Right ventricle myocardium superior (tissue), 1 donor: ENCODE results near the gene NOTCH3. TPM values are rescaled to one million over a fixed set of nuclear protein-coding genes. Genes with fewer than 3 reads are reported as not detected.

Source experiments
- ATAC-seq: fragments of 200-7000 bp; cut with Tn5 transposase; one replicate; pipeline ENCODE4 v1.9.1; 2020; ENCODE audit warnings: mild to moderate bottlenecking; ENCODE audit not compliant: poor library complexity
- DNase-seq: peaks from one replicate; pipeline ENCODE4 v3.0.0-alpha.2; 2020
- intact Hi-C: fragments of 100-400 bp; cut with DNase I; formaldehyde crosslinking; loops from one replicate; pipeline ENCODE4 v1.11.2; 2022
- long read RNA-seq: library from polyadenylated mRNA; unstranded; transcript quantifications from one replicate; pipeline ENCODE4 v2.0.0, GENCODE V29; 2021
- total RNA-seq: library from RNA; stranded (reverse); fragmentation: NEBNext Ultra II Directional; extraction: Animal tissue kit (Norgen Biotek cat#: 25700); gene quantifications from one replicate; pipeline ENCODE4 v1.2.1, GENCODE V29; 2021
- donor health status: DM: no; HTN: yes; CAD: no; lungs with severe emphysema.

NOTCH3 gene
- 25.0 TPM for total RNA-seq
- long read RNA-seq, partial matches to known transcripts, result 24 of 40 reads
- long read RNA-seq, other reads (novel, unspliced or antisense), result 16 of 40 reads

DNA sequence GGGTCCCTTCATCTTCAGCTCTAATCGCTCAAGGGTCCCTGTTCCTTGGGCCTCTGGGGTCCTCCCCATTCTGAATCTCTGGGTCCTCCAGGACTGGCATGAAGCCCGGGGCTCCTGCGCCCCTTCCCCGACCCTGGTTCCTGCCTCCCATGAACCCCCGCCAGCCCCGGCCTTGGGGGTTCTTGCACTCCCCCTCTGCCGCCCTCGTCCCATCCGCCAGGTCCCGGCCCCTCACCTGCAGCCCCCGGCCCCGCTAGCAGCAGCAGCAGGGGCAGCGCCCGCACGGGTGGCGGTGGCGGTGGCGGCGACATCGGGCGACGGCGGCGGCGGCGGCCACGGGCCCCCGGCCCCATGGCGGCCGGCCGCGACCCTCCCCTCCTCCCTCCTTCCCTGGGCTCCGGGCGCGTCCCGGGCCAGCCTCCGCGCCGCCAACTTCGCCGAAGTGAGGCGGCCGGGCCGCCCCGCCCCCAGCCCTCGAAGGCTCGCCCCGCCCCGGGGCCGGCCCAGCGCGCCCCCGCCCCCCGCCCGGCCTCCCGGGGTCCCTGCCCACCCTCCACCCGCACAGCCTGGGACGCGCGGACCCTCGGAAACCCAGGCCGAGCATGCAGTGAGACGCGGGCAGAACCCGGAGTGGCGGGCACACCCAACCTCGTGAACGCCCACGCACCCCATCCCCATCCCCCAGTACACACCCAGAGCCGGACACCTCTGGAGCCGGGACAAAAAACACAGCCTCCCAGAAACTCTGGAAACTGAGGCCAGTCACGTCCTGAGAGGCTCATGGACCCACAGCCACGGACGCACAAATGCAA is at the start of gene NOTCH3:
TSS of gene NOTCH3 (minus strand) at position 443 of the 812 bp plus-strand sequence. CDS start at position 353, 90 bp downstream.
- intact Hi-C loops, result no loop called here
- DNase-seq, result peak; percentile 40
- no peak for ATAC-seq

DNA sequence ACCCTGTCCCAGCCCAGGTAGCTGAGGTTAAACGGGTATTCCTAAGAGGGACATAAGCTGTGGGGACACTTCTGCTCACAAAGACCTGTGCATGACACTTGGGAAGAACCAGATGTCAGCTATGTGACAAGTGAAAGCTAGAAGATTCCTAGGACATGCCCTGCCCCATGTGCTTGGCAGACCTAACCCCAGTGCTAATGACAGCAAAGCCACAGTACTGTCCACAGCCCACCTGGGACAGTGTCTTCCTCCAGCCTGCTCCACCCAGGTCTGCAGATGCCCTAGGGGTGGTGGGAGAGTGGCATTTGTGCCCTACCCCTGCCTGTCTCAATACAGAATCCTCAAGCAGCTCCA is 49.8 kb upstream of the NOTCH3 start:
- intact Hi-C loops, result loop anchor here (5.0 to 10.0 kb wide), 3 partner anchors 73 to 136 kb away; partner anchors contain the start of gene AKAP8
- DNase-seq (no peak), ATAC-seq (no peak)

DNA sequence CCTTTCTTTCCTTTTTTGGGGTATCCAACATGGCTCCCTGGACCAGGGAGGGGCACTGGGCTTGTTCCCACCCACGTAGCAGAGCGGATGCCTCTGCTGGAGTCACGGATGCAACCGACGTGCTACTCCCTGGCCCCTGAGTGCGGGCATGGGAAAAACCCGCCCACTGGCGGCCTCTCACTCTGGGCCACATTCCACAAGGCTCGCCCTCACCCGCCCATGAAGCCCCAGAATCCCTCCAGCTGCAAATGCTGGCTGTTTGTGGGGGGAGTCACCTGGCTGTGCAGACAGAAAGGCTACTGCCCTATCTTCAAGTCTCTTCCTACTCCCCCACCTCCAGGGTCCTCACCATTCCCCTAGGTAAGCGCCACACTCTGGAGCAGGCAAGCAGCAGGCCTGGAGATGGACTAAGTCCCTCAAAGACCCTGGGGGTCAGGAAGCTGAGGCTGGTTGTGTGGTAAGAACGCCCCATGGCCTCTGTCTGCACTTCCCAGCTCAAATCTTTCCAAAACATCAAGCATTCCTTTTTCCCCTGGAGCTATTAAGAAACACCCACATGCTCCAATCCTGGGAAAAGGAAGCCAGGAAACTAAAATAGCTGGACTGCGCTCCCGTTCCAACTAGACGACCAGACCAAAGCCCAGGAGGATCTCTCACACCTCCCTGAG is 49.3 kb upstream of the NOTCH3 start:
- peak; percentile 75 for DNase-seq
- intact Hi-C loops, result loop anchor here (5.0 to 10.0 kb wide), 3 partner anchors 73 to 135 kb away; partner anchors contain the start of gene AKAP8

DNA sequence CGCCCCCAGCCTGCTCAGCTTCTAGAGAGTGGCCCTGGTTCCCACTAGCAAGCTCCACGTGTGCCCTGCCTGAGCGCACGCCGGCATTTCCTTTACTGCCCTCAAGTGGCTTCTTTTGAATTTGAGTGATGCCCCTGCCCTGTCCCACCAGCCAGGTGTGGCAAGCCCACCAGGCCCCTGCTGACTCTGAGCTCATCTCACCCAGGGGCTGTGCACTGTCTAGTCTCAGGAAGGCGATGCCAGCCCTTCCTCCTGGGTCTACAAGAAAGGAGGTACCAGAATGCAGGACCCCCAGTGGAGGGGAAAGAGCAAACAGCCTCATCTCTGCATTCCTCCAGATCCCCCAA is 48.7 kb upstream of the NOTCH3 start:
- no peak for DNase-seq
- ATAC-seq, result no peak
- intact Hi-C loops, result no loop called here

More for the DNA sequence above, 49.3 kb upstream of the NOTCH3 start:
- ATAC-seq, result peak; percentile 25

DNA sequence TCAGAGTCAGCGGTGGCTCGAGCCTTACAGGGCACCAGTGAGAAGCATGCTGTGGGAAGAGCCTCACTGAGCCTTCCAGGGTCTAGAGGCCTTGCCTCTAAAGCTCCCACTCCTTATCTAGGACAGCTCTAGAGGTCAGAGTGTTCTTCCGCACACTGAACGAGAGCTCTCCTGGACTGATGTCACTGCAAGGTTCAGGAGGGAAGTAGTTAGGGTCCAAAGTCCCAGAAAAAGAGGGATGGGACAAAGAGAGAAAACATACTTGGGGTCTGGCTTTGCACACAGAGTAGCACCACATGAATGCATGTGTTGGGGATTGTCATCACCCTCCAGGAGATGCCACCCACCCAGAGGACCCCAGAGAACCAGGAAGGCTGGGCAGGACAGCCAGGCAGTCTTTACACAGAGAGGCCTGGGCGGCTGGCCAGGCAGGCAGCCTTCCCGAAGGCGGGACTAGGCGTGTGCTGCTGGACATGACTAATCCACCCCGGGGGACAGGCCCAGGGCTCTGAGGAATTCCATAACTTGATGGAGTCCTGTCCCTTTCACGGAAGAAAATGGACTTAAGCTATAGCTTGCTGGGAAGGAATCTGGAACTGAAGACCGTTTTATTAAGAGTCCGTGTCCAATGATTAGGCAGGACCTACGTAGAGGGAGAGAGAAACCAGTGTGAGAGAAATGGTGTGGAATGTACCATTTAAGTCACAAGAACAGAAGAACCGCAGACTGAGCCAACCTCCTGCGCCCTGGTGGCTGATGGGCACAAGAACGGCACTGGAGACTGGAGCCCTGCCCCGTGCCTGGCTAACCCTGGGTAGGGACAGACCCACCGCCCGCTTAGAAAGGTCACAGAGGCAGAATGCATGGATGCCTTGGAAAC is 48.1 kb upstream of the NOTCH3 start:
- ATAC-seq, result peak; percentile 68
- intact Hi-C loops, result no loop called here
- DNase-seq, result peak; percentile 93

DNA sequence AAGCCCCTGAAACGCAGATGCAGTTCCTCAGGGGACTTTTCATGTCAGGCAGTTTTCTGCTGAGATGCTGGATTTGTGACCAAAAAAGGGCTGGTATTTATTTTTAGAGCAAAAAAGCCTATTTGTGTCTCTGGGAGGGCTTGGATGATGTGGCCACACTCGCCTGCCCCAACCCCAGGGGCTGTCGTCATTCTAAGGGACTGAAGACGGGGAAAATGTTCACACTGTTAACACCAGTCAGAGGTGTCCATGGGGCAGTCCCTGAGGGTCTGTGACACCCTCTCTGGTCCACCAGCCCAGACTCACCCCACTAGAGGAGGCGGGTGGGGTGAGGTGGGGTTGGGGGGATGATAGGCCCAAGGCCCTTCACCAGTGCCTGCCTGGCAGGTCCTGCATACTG is 47.3 kb upstream of the NOTCH3 start:
- no peak for ATAC-seq
- intact Hi-C loops, result no loop called here
- DNase-seq, result no peak

DNA sequence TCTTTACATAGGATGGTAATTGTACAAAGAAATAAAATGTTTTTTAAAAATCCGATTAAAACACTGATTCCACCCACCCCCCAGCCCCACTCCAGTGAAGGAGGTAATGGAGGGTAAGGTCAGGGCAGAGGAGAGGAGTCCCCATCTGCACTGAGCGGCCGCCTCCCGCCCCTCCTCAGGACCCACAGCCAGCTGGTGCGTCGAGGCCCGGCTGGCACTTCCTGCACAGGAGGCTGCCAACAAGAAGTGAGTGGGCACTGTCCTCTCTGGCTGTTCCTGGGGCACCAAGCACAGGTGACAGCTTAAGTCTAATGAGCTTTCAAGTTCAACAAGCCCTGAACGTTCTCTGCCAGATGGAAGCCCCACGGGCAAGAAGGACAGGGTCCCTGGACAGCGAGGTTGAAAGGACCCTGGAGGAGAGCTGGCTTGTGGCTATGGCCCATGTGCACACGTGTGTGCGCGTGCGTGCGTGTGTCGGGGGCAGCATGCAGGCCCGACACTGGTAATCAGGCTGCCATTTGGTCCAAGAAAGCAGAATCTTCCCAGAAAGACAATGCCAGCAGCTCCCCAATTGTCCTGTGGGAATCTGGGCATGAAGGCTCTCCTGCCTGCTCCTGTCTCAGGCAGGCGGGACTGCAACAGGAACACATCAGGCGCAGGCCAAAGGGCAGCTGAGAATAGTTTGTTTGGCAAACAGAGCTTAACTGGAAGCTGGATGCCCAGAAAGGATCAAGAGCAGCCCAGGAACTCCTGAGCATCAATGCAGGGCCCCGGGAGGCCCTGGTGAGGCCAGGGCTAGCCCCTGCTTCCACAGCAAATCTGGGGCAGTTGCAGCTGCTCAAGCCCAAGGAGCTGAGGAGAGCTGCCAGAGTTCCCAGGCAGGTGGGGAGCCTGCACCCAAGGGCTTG is 46.6 kb upstream of the NOTCH3 start:
- DNase-seq (no peak), ATAC-seq (no peak)
- intact Hi-C loops, result no loop called here

DNA sequence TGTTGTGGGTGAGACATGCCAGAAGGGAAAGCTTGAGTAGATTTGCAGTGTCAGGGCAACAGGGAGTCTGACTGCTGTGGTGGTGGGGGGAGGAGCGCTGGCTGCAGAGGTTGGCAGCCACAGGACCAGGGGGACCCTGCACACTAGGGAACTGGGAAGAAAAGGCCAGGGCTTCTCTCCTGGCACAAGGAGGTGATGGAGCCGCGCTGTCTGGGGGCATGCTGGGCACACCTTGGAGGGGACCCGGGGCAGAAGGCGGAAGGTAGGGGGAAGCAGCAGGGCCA is 45.3 kb upstream of the NOTCH3 start:
- ATAC-seq (no peak), DNase-seq (no peak)
- intact Hi-C loops, result no loop called here

DNA sequence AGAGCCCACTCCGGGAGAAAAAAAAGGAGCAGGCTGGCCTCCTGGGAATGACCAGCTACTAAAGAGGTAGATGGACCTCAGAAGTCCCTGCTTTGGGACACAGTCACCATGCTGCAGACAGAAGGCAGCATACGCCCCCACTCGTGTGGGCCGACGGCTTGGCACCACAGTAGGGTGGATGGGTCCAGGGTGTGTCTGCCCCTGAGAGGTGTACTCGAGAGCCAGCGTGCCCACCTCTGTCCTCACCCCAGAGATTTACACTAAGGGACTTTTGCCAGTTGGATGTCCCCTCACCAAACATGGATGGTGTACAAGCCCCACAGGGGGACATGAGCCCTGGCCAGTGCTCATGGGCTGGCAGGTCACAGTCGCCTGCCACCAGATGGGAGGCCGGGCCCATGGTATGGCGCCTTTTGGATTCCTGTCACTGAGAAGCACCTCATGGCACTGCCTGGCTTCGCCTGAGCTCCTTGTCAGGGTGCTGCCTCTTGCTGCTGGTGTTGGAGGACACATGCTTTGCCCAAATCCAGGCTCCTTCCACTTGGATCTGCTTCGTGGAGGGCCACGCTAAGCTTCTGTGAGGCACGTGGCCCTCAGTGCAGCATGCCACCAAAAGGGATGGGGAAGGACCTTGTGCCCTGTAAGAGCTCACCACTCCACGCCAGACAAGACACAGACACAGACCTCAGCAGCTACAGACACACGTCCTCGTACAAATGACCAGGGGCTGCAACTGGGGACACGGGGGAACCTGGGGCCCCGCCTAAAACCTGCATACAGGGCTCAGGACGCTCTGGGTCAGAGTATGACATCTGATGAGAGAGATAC is 44.8 kb upstream of the NOTCH3 start:
- no peak for ATAC-seq
- intact Hi-C loops, result no loop called here

DNA sequence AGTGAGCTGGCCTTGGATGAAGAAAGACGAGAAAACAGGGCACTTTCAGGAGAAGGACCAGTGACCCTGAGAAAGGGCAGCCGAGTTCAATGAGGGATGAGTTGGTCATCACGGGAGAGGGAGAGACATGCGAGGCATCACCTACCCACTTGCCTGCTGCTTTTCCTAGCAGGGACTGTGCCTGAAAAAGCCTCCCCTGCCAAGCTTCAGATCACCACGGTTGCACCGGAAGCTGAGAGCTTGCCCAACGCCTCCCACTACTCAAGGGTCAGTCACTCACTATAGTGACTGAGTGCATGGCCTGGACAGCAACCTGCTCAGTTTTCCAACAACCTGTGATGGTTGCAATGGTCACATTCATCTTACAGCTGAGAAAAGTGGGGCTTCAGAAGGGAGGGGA is 44.0 kb upstream of the NOTCH3 start:
- intact Hi-C loops, result no loop called here
- ATAC-seq (no peak), DNase-seq (no peak)

More for the DNA sequence above, 44.8 kb upstream of the NOTCH3 start:
- no peak for DNase-seq

DNA sequence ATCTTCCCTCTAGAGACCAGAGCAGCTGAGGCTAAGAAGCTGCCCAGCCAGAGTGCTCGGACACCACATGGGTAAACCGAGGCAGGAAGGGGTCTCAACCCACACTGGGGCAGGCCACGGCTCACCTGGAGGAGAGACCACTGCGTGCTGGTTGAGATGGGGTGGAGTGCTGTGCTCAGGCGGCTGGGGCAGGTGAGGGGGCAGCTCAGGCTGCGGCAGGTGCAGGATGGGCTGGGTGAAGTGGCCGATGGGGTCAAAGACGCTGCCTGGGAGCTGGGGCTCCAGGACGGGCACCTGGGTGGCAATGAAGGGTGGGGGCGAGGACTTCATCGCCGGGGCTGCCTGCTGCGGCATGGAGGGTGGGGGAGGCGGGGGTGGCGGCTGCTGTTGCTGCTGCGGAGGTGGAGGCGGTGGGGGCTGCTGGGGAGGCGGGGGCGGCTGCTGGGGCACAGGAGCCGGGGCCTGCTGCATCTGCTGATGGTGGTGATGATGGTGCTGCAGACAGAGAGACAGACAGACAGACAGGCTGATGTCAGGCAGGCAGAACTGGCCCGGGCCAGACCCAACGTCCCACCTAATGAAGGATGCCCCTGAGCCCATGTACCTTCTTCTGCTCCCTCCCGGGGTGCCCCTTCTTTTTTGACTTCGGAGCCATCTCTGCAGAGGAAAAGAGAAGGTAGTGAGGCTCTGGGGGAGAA is 43.5 kb upstream of the NOTCH3 start:
- intact Hi-C loops, result no loop called here
- ATAC-seq, result no peak
- DNase-seq, result no peak

DNA sequence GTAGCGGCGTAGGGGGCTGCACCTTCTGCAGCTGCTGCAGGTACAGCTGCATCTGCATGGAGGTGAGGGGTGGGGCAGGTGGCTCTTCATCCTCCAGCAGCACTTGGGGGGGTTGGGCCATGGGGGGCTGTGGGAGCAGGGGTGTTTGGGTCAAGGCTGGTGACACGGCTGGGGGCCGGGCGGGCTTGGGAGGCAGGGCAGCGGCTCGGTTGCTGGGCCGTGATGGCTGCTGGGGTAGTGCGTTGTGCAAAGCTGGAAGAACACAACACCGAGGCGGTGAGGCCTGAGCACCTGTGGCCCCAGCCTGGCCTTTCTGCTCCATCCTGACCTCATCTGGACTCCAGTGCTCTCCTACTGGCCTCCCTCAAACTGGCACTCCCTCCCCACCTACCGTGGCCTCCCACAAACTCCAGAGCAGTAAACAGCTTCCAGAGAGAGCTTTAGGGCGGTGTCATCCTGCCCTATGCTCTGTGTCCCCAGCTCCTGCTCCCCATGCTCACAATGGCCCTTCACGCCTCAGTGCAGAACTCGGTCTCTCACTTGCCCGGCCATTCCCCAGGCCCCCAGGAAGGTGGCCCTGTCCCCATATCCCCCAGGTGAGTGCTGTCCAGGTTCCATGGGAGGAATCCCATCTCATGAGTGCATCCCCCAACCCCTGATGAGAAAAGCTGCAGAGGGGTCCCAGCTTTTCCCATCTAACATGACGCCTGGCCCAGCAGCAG is 42.6 kb upstream of the NOTCH3 start:
- intact Hi-C loops, result no loop called here
- no peak for DNase-seq
- no peak for ATAC-seq

DNA sequence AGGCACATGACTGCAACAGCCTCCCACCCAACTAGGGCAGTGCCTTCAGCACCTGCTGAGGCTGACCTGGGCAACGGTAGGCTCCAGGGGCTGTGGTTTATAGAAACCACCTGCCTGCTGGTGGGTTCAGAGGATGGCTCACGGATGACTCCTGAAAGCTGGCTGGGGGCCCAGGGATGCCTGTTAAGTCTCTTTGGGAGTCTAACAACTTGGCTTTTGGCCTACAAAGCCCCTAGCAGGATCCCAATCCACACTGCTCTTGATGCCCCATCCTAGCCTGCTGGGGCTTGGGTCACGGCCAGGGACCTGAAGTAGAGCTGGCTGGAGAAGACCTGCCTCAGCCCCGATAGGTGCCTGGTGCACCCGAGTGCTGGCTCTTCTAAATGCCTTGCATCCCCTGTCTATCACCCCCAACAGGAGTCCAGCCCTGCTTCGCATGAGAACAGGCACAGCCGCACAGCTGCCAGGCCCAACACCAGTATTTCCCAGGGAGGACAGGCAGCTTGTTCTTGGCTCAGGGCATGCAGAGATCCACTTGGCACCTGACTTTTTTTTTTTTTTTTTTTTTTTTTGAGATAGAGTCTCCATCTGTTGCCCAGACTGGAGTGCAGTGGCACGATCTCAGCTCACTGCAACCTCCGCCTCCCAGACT is 40.6 kb upstream of the NOTCH3 start:
- no peak for DNase-seq
- intact Hi-C loops, result no loop called here
- ATAC-seq, result no peak

DNA sequence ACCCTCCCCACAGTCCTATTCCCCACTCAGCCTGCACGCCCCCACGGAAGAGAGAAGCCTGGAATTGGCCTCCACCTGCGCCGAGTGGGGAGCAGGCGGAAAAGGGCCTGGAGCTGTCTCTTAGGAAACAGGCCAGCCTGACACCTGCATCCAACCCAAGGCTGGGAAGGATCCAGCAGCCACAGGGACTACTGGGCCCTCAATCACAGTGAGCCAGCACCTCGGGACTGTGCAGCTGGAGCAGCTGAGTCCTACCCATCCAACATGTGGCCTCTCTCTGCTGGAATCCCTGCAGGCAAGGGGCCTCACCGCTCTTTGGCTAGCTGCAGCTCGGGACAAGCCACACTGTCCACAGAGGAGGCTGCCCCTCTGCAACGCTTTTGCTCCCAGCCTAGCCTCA is 39.7 kb upstream of the NOTCH3 start:
- intact Hi-C loops, result no loop called here

DNA sequence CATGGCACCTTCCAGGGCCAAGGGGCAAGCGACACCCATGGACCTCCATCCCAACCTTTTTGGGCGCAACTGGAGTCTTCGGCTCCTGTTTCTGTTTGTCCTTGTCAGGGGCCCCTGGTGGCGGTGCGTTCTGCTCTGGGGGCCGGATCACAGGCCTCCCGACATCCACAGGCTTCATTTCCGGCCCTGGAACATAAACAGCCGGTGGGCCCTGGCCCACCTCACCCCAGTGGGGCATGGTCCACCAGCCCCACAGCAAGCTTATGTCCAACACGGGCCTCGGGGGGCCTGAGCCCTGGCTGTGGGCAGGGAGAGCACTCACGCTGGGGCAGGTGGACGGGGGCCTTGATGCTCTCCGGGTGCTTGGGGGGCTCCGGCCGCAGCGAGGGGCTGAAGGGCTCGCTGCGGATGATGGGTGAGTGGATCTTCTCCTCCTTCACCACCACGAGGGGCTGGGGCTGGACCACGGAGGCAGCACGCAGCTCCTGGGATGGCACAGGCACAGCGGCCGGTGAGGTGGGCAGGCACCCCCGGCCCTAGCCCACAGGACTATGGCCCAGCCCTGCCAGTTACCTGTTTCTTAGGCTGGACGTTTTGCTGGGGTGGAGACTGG is 38.6 kb upstream of the NOTCH3 start:
- ATAC-seq (no peak), DNase-seq (no peak)
- intact Hi-C loops, result no loop called here

More for the DNA sequence above, 39.7 kb upstream of the NOTCH3 start:
- no peak for DNase-seq
- no peak for ATAC-seq
